Measurements from ENCODE around the gene PRCD.
A peak's percentile ranks its signal among the peaks of the same experiment; 100 is the strongest.

Gene PRCD

GRCh38 chr17:76539631-76540271 is at the start of gene PRCD:
TSS of gene PRCD (plus strand) at chr17:76540044. CDS start at chr17:76540142, 98 bp downstream.
- DNase-seq = no peak

- no peak for DNase-seq
These were observed 49.6 kb upstream of the PRCD start for GRCh38 chr17:76490112-76490710.

GRCh38 chr17:76491271-76492122 is 48.3 kb upstream of the PRCD start:
- DNase-seq = no peak

- DNase-seq = no peak
These were observed 47.5 kb upstream of the PRCD start for GRCh38 chr17:76492123-76492988.

- peak; percentile 16 to 39 for DNase-seq
These were observed 46.8 kb upstream of the PRCD start for GRCh38 chr17:76492989-76493501.

- no peak for DNase-seq
These were observed 46.2 kb upstream of the PRCD start for GRCh38 chr17:76493505-76494167.

GRCh38 chr17:76495663-76496400 is 44.0 kb upstream of the PRCD start:
- no peak for DNase-seq

- no peak for DNase-seq
These were observed 43.4 kb upstream of the PRCD start for GRCh38 chr17:76496464-76496863.

GRCh38 chr17:76497699-76497978 is 42.2 kb upstream of the PRCD start:
- no peak for DNase-seq

GRCh38 chr17:76497979-76498875 is 41.6 kb upstream of the PRCD start:
- DNase-seq = no peak

GRCh38 chr17:76498876-76499251 is 41.0 kb upstream of the PRCD start:
- DNase-seq = no peak

- no peak for DNase-seq
These were observed 40.6 kb upstream of the PRCD start for GRCh38 chr17:76499267-76499667.

GRCh38 chr17:76500074-76500746 is 39.6 kb upstream of the PRCD start:
- no peak for DNase-seq

- no peak for DNase-seq
These were observed 39.2 kb upstream of the PRCD start for GRCh38 chr17:76500747-76501017.

- peak; percentile 95 to 100 for DNase-seq
These were observed 38.6 kb upstream of the PRCD start, which contains the start of gene RHBDF2 for GRCh38 chr17:76501018-76501826. TSS of gene RHBDF2 (minus strand) at chr17:76501423. CDS start at chr17:76481524, 19,899 bp downstream.

GRCh38 chr17:76501827-76502307 is 38.0 kb upstream of the PRCD start:
- DNase-seq = no peak

- no peak for DNase-seq
These were observed 37.3 kb upstream of the PRCD start for GRCh38 chr17:76502341-76503211.

- DNase-seq = no peak
These were observed 35.7 kb upstream of the PRCD start for GRCh38 chr17:76504117-76504516.

Measured in stimulated activated CD4-positive, alpha-beta T cell treated with anti-CD3 and anti-CD28 coated beads, Interleukin-2, amount 100 ng/mL, for 48 hours (primary cell).